K562 (cell line): ENCODE measurements around the gene RBM20. TPM values are rescaled to one million over a fixed set of nuclear protein-coding genes. Genes with fewer than 3 reads are reported as not detected.

ENCODE experiments used
- CC2D1A ChIP-seq: fragments of 450-650 bp; IDR thresholded peaks from 2 replicates; pipeline ENCODE4 v1.6.1; 2017; ENCODE audit warnings: mild to moderate bottlenecking
- CTBP1 ChIP-seq: fragments of 450-650 bp; IDR thresholded peaks from 2 replicates; pipeline ENCODE4 v1.6.1; 2016; ENCODE audit warnings: borderline replicate concordance
- DDX20 ChIP-seq: fragments of 450-650 bp; IDR thresholded peaks from 2 replicates; pipeline ENCODE4 v1.6.1; 2016; ENCODE audit warnings: missing genetic modification characterization, low read depth, mild to moderate bottlenecking, missing compliant biosample characterization, moderate library complexity
- E2F6 ChIP-seq, 2 experiments: IDR thresholded peaks; 2 replicates each; pipeline ENCODE4 v1.6.1; 2011; ENCODE audit warnings: borderline replicate concordance in 1 of 2, control low read depth in 1 of 2, low read depth in 1 of 2, low read length in 1 of 2, mild to moderate bottlenecking in 1 of 2, mixed read lengths in 1 of 2, moderate library complexity in 1 of 2; ENCODE audit not compliant: insufficient read depth in 1 of 2, insufficient read length in 1 of 2, poor library complexity in 1 of 2, severe bottlenecking in 1 of 2; ENCODE audit errors: extremely low read depth in 1 of 2
- ESRRA ChIP-seq: fragments of 450-650 bp; IDR thresholded peaks from 2 replicates; pipeline ENCODE4 v1.6.1; 2014; ENCODE audit warnings: low read depth, mild to moderate bottlenecking, moderate library complexity, borderline replicate concordance
- JUN ChIP-seq, 2 experiments: sonication (generic) in 1 of 2; formaldehyde crosslinking in 1 of 2; IDR thresholded peaks; 2 replicates each; pipeline versions ENCODE4 v1.6.1 to v1.8.0; 2012 to 2022; ENCODE audit warnings: borderline replicate concordance in 2 of 2, mild to moderate bottlenecking in 2 of 2, improper control_type of control experiment in 1 of 2, low read depth in 1 of 2, low read length in 1 of 2, missing genetic modification reagents in 1 of 2
- JUND ChIP-seq, 2 experiments: IDR thresholded peaks; 2 replicates in 1 of 2; 3 replicates in 1 of 2; pipeline ENCODE4 v1.6.1; 2011; ENCODE audit warnings: borderline replicate concordance in 2 of 2, low read depth in 2 of 2, low read length in 2 of 2, improper control_type of control experiment in 1 of 2, missing biosample characterization in 1 of 2, missing genetic modification characterization in 1 of 2, missing genetic modification reagents in 1 of 2
- KDM1A ChIP-seq, 2 experiments: fragments of 450-650 bp; IDR thresholded peaks; 2 replicates each; pipeline ENCODE4 v1.6.1; 2016; ENCODE audit warnings: mild to moderate bottlenecking in 2 of 2
- L3MBTL2 ChIP-seq: fragments of 450-650 bp; IDR thresholded peaks from 2 replicates; pipeline ENCODE4 v1.6.1; 2016; ENCODE audit warnings: mild to moderate bottlenecking, moderate library complexity
- MITF ChIP-seq: IDR thresholded peaks from 2 replicates; pipeline ENCODE4 v1.6.1; 2014; ENCODE audit warnings: antibody characterized with exemption
- NRF1 ChIP-seq, 2 experiments: fragments of 450-650 bp; IDR thresholded peaks in 1 of 2; conservative IDR thresholded peaks in 1 of 2; 2 replicates each; pipeline ENCODE4 v1.6.1; 2014; ENCODE audit warnings: mild to moderate bottlenecking in 2 of 2
- PTBP1 ChIP-seq: fragments of 200-400 bp; formaldehyde crosslinking; IDR thresholded peaks from 2 replicates; pipeline ENCODE4 v1.6.1; 2017; ENCODE audit warnings: low read depth, low read length
- RCOR1 ChIP-seq, 2 experiments: IDR thresholded peaks; 2 replicates each; pipeline ENCODE4 v1.6.1; 2012; ENCODE audit warnings: low read depth in 2 of 2, low read length in 2 of 2, borderline replicate concordance in 1 of 2, improper control_type of control experiment in 1 of 2
- SMAD4 ChIP-seq: fragments of 250-450 bp; sonication (Bioruptor Pico); conservative IDR thresholded peaks from 2 replicates; pipeline ENCODE4 v1.8.0; 2021; ENCODE audit warnings: inconsistent platforms, mild to moderate bottlenecking, moderate library complexity
- TAF1 ChIP-seq: IDR thresholded peaks from 2 replicates; pipeline ENCODE4 v1.6.1; 2011; ENCODE audit warnings: mild to moderate bottlenecking, low read length, moderate library complexity; ENCODE audit not compliant: insufficient read depth, control insufficient read depth, severe bottlenecking; ENCODE audit errors: extremely low read depth
- TFE3 ChIP-seq: fragments of 450-650 bp; formaldehyde crosslinking; IDR thresholded peaks from 2 replicates; pipeline ENCODE4 v1.4.0; 2020; ENCODE audit warnings: mild to moderate bottlenecking, mixed read lengths
- ZEB2 ChIP-seq: fragments of 450-650 bp; IDR thresholded peaks from 2 replicates; pipeline ENCODE4 v1.6.1; 2016
- ZNF347 ChIP-seq: fragments of 450-650 bp; formaldehyde crosslinking; IDR thresholded peaks from 2 replicates; pipeline ENCODE4 v1.4.0; 2020; ENCODE audit warnings: low read depth, mild to moderate bottlenecking, moderate library complexity
- ZNF436 ChIP-seq: fragments of 250-450, 450-650 bp; sonication (Bioruptor Pico); formaldehyde crosslinking; IDR thresholded peaks from 2 replicates; pipeline ENCODE4 v1.7.0; 2020; ENCODE audit warnings: mild to moderate bottlenecking
- ZNF551 ChIP-seq: fragments of 250-450 bp; sonication (Bioruptor Pico); IDR thresholded peaks from 2 replicates; pipeline ENCODE4 v1.5.0; 2021; ENCODE audit warnings: mild to moderate bottlenecking, moderate library complexity
- polyA plus RNA-seq, 8 experiments: library from polyadenylated mRNA; depleted of rRNA in 4 of 8; stranded (reverse) in 5 of 8; unstranded in 3 of 8; fragments of >200 nt; fragmentation: Nextera tagmentation in 2 of 8; fragmentation: Illumina TruSeq in 1 of 8; extraction: Ambion mirVana in 2 of 8; extraction: Trizol in 1 of 8; gene quantifications; 2 replicates each; pipeline versions ENCODE4 v1.2.1 to v1.2.3, GENCODE V29; 2011 to 2014; ENCODE audit warnings: inconsistent platforms in 1 of 8, missing spikeins in 1 of 8
- total RNA-seq, 7 experiments: library from RNA; depleted of rRNA in 6 of 7; stranded (reverse); fragments of >200 nt in 6 of 7; fragmentation: Illumina TruSeq in 2 of 7; extraction: Trizol in 2 of 7; gene quantifications; 2 replicates each; pipeline versions ENCODE4 v1.2.1 to v1.2.3, GENCODE V29; 2011 to 2021; ENCODE audit warnings: low replicate concordance in 1 of 7

Gene RBM20
- total and polyA plus RNA-seq, 9 of the 15 experiments (the other 6 are each of a cell fraction or from before 2014, with no cell fraction given): 0.63 to 5.7 (median 3.2) TPM

GRCh38 chr10:110641256-110641655, 2.9 kb upstream of the RBM20 start (continued):
- TF ChIP-seq MITF: 0 out of 2 replicates have a peak, but pooled peaks have one; percentile 13
- peak; percentile 68; the same call in 1 of the 2 replicates for TF ChIP-seq ESRRA
- no peak for TF ChIP-seq CC2D1A
- TF ChIP-seq TAF1: no peak
- TF ChIP-seq E2F6 (IDR thresholded peaks at IDR 0.05; ENCODE audit: borderline replicate concordance in 1 of 2, extremely low read depth in 1 of 2, insufficient read depth in 1 of 2, insufficient read length in 1 of 2, low read depth in 1 of 2, low read length in 1 of 2, poor library complexity in 1 of 2, severe bottlenecking in 1 of 2): peak in 1 of 2 experiments; percentile 27
- no peak for TF ChIP-seq ZNF551 (CRISPR knock-in tag)
- 0 out of 4 replicates have a peak, but pooled peaks of 1 of the 2 experiments have one; percentile 14 for TF ChIP-seq NRF1 (conservative IDR thresholded peaks at IDR 0.05 in 1 of 2, IDR thresholded peaks at IDR 0.05 in 1 of 2)
- TF ChIP-seq PTBP1: no peak
- 0 out of 2 replicates have a peak, but pooled peaks have one; percentile 14 for TF ChIP-seq JUN (IDR thresholded peaks at IDR 0.05; ENCODE audit: borderline replicate concordance, low read depth, low read length)
- no peak for TF ChIP-seq JUN (CRISPR knock-in tag; IDR thresholded peaks at IDR 0.05; ENCODE audit: borderline replicate concordance)
- TF ChIP-seq RCOR1 (IDR thresholded peaks at IDR 0.05; ENCODE audit: borderline replicate concordance in 1 of 2, low read depth in 2 of 2, low read length in 2 of 2): peak in 1 of 2 experiments; percentile 55; a peak in 1 of 4 replicates
- no peak for TF ChIP-seq ZNF347 (CRISPR knock-in tag)
- TF ChIP-seq TFE3: peak; percentile 89
- peak; percentile 76 for TF ChIP-seq JUND (IDR thresholded peaks at IDR 0.05; ENCODE audit: borderline replicate concordance, low read depth, low read length)
- TF ChIP-seq JUND (tag; IDR thresholded peaks at IDR 0.05; ENCODE audit: borderline replicate concordance, low read depth, low read length): peak; percentile 34; the same call in 1 of the 3 replicates
- TF ChIP-seq SMAD4 (CRISPR knock-in tag): 0 out of 2 replicates have a peak, but pooled peaks have one; percentile 24
- no peak for TF ChIP-seq DDX20 (tag)
- 0 out of 2 replicates have a peak, but pooled peaks have one; percentile 35 for TF ChIP-seq L3MBTL2
- TF ChIP-seq CTBP1: peak; percentile 78; the same call in 1 of the 2 replicates
- TF ChIP-seq ZNF436 (CRISPR knock-in tag): no peak
- TF ChIP-seq ZEB2: 0 out of 2 replicates have a peak, but pooled peaks have one; percentile 44
- peak in 1 of 2 experiments; percentile 38; a peak in 2 of 4 replicates for TF ChIP-seq KDM1A (IDR thresholded peaks at IDR 0.05)
